CD4-positive, CD25-positive, alpha-beta regulatory T cell (primary cell): Measurements from ENCODE around the gene PRKCE. TPM values are rescaled to one million over a fixed set of nuclear protein-coding genes. Genes with fewer than 3 reads are reported as not detected.

Source experiments
- ATAC-seq, 2 donors: fragments of 150-1000 bp; cut with Tn5 transposase; one replicate each; pipeline ENCODE4 v1.10.0; 2021; ENCODE audit warnings: low read depth in 2 of 2, moderate number of reproducible peaks in 2 of 2, moderate library complexity in 1 of 2
- DNase-seq, 3 donors: peaks; one replicate each; pipeline versions ENCODE4 v3.0.0 to v3.0.0-alpha.2; 2012 to 2022; ENCODE audit warnings: mixed read lengths in 1 of 3
- H3K27ac ChIP-seq: one replicate; pipeline ENCODE4 v1.7.0; 2013; ENCODE audit warnings: mild to moderate bottlenecking, low read length; ENCODE audit not compliant: insufficient read depth, poor library complexity, severe bottlenecking
- H3K27me3 ChIP-seq: one replicate; pipeline ENCODE4 v1.7.0; 2013; ENCODE audit warnings: low read length; ENCODE audit not compliant: control insufficient read depth, insufficient read depth
- H3K36me3 ChIP-seq: one replicate; pipeline ENCODE4 v1.7.0; 2013; ENCODE audit warnings: mild to moderate bottlenecking, low read length, moderate library complexity; ENCODE audit not compliant: control insufficient read depth, insufficient read depth
- H3K4me1 ChIP-seq: 2 replicates; pipeline ENCODE4 v1.7.0; 2013; ENCODE audit warnings: mild to moderate bottlenecking, low read length; ENCODE audit not compliant: insufficient read depth, control insufficient read depth, poor library complexity, severe bottlenecking
- H3K4me3 ChIP-seq: one replicate; pipeline ENCODE4 v1.7.0; 2013; ENCODE audit warnings: low read depth, mild to moderate bottlenecking, low read length, moderate library complexity
- H3K9me3 ChIP-seq, 2 experiments: 1 replicate in 1 of 2; 2 replicates in 1 of 2; pipeline ENCODE4 v1.7.0; 2013; ENCODE audit warnings: low read length in 2 of 2, mild to moderate bottlenecking in 1 of 2, moderate library complexity in 1 of 2; ENCODE audit not compliant: control insufficient read depth in 2 of 2
- H3K27ac Mint-ChIP-seq, 3 donors: one replicate each; pipeline ENCODE4 v1.8.0; 2020 to 2022; ENCODE audit warnings: mild to moderate bottlenecking in 3 of 3, mixed read lengths in 3 of 3, moderate library complexity in 2 of 3
- H3K27me3 Mint-ChIP-seq: one replicate; pipeline ENCODE4 v1.8.0; 2022; ENCODE audit warnings: mild to moderate bottlenecking, mixed read lengths
- H3K36me3 Mint-ChIP-seq: one replicate; pipeline ENCODE4 v1.8.0; 2020; ENCODE audit warnings: mixed read lengths
- H3K4me1 Mint-ChIP-seq, 4 donors: one replicate each; pipeline ENCODE4 v1.8.0; 2020 to 2022; ENCODE audit warnings: mixed read lengths in 4 of 4, mild to moderate bottlenecking in 1 of 4
- H3K4me3 Mint-ChIP-seq, 4 donors: one replicate each; pipeline ENCODE4 v1.8.0; 2020 to 2022; ENCODE audit warnings: mild to moderate bottlenecking in 4 of 4, mixed read lengths in 4 of 4, moderate library complexity in 3 of 4
- H3K9me3 Mint-ChIP-seq, 7 donors: one replicate each; pipeline ENCODE4 v1.8.0; 2020 to 2022; ENCODE audit warnings: mixed read lengths in 7 of 7, mild to moderate bottlenecking in 3 of 7, moderate library complexity in 2 of 7
- polyA plus RNA-seq, 4 donors: library from polyadenylated mRNA; unstranded; fragments of 300-500 nt; fragmentation: Illumina TruSeq; gene quantifications; one replicate each; pipeline ENCODE4 v1.2.3, GENCODE V29; 2021
- total RNA-seq: library from RNA; stranded (reverse); gene quantifications from one replicate; pipeline ENCODE4 v1.2.3, GENCODE V29; 2022

PRKCE gene
- total and polyA plus RNA-seq, 5 donors from 2014 or later = 0.78 to 16.5 (median 1.3) TPM

- no peak for DNase-seq
- Mint-ChIP-seq H3K27ac (no peak overlapping the region), H3K36me3 (no peaks in the 10 kb centered on the region), H3K27me3 (peaks cover 9% of the 10 kb centered on the region), H3K4me1 (peaks cover 0 to 5% (median under 1%) of the 10 kb centered on the region in 4 donors), H3K4me3 (no peak overlapping the region), H3K9me3 (no peaks in the 10 kb centered on the region)
- H3K36me3 ChIP-seq = no peaks in the 10 kb centered on the region
- H3K4me1 ChIP-seq = no peaks in the 10 kb centered on the region
- no peak for ATAC-seq
- no peak overlapping the region for H3K27ac ChIP-seq
- H3K27me3 ChIP-seq = no peaks in the 10 kb centered on the region
- H3K9me3 ChIP-seq = no peaks in the 10 kb centered on the region
- H3K4me3 ChIP-seq = no peak overlapping the region
Observed at GRCh38 chr2:45990131-45990530, 338.7 kb downstream of the PRKCE start.

- no peaks in the 10 kb centered on the region for H3K27me3 ChIP-seq
Observed at GRCh38 chr2:45992021-45992740, 340.7 kb downstream of the PRKCE start.

GRCh38 chr2:45992741-45993475 is 341.4 kb downstream of the PRKCE start:
- Mint-ChIP-seq H3K27ac (no peak overlapping the region), H3K27me3 (peaks cover 11% of the 10 kb centered on the region), H3K9me3 (no peaks in the 10 kb centered on the region), H3K4me1 (peaks cover 0 to 5% (median under 1%) of the 10 kb centered on the region in 4 donors), H3K36me3 (no peaks in the 10 kb centered on the region), H3K4me3 (no peak overlapping the region)
- ATAC-seq = no peak
- H3K4me1 ChIP-seq = no peaks in the 10 kb centered on the region
- no peaks in the 10 kb centered on the region for H3K27me3 ChIP-seq
- no peak for DNase-seq
- no peak overlapping the region for H3K4me3 ChIP-seq
- H3K36me3 ChIP-seq = no peaks in the 10 kb centered on the region
- no peak overlapping the region for H3K27ac ChIP-seq
- no peaks in the 10 kb centered on the region for H3K9me3 ChIP-seq

More at GRCh38 chr2:45992021-45992740, 340.7 kb downstream of the PRKCE start:
- H3K36me3 Mint-ChIP-seq = no peaks in the 10 kb centered on the region
- Histone ChIP-seq H3K4me3 (no peak overlapping the region), H3K9me3 (no peaks in the 10 kb centered on the region), H3K27ac (no peak overlapping the region), H3K36me3 (no peaks in the 10 kb centered on the region), H3K4me1 (no peaks in the 10 kb centered on the region)
- peaks cover 11% of the 10 kb centered on the region for H3K27me3 Mint-ChIP-seq
- DNase-seq (no peak), ATAC-seq (no peak)
- H3K9me3 Mint-ChIP-seq = no peaks in the 10 kb centered on the region
- H3K27ac Mint-ChIP-seq = no peak overlapping the region
- no peak overlapping the region for H3K4me3 Mint-ChIP-seq
- H3K4me1 Mint-ChIP-seq = peaks cover 0 to 5% (median under 1%) of the 10 kb centered on the region in 4 donors

- Mint-ChIP-seq H3K27me3 (peaks cover 15% of the 10 kb centered on the region), H3K27ac (peak overlapping the region in 1 of 3 donors; percentile 57), H3K4me1 (peaks cover 0 to 5% (median under 1%) of the 10 kb centered on the region in 4 donors), H3K36me3 (no peaks in the 10 kb centered on the region), H3K4me3 (no peak overlapping the region), H3K9me3 (no peaks in the 10 kb centered on the region)
- Histone ChIP-seq H3K4me3 (no peak overlapping the region), H3K27ac (no peak overlapping the region), H3K9me3 (no peaks in the 10 kb centered on the region), H3K27me3 (no peaks in the 10 kb centered on the region), H3K4me1 (no peaks in the 10 kb centered on the region), H3K36me3 (no peaks in the 10 kb centered on the region)
- peak; percentile 36 to 83 (median 64) for DNase-seq
- ATAC-seq = peak in 1 of 2 donors; percentile 59
Observed at GRCh38 chr2:45993476-45993991, 342.1 kb downstream of the PRKCE start.

GRCh38 chr2:45994060-45994459 is 342.6 kb downstream of the PRKCE start:
- Mint-ChIP-seq H3K36me3 (no peaks in the 10 kb centered on the region), H3K27me3 (peaks cover 20% of the 10 kb centered on the region), H3K4me3 (no peak overlapping the region), H3K4me1 (peaks cover 0 to 5% (median under 1%) of the 10 kb centered on the region in 4 donors), H3K9me3 (no peaks in the 10 kb centered on the region), H3K27ac (peak overlapping the region in 1 of 3 donors; percentile 34)
- Histone ChIP-seq H3K27me3 (no peaks in the 10 kb centered on the region), H3K4me3 (no peak overlapping the region), H3K27ac (no peak overlapping the region), H3K36me3 (no peaks in the 10 kb centered on the region), H3K9me3 (no peaks in the 10 kb centered on the region), H3K4me1 (no peaks in the 10 kb centered on the region)
- ATAC-seq (no peak), DNase-seq (no peak)

GRCh38 chr2:46000660-46001059 is 349.2 kb downstream of the PRKCE start:
- Mint-ChIP-seq H3K27me3 (peaks cover 10% of the 10 kb centered on the region), H3K27ac (no peak overlapping the region), H3K4me3 (no peak overlapping the region), H3K9me3 (no peaks in the 10 kb centered on the region), H3K4me1 (no peaks in the 10 kb centered on the region), H3K36me3 (peaks cover 31% of the 10 kb centered on the region)
- Histone ChIP-seq H3K4me3 (no peak overlapping the region), H3K27ac (no peak overlapping the region), H3K36me3 (peaks cover 4% of the 10 kb centered on the region), H3K27me3 (peaks cover 2% of the 10 kb centered on the region), H3K4me1 (no peaks in the 10 kb centered on the region), H3K9me3 (no peaks in the 10 kb centered on the region)
- DNase-seq = no peak
- ATAC-seq = no peak

GRCh38 chr2:46001290-46001689 is 349.8 kb downstream of the PRKCE start:
- Histone ChIP-seq H3K4me1 (no peaks in the 10 kb centered on the region), H3K4me3 (no peak overlapping the region), H3K36me3 (peaks cover 4% of the 10 kb centered on the region), H3K9me3 (no peaks in the 10 kb centered on the region), H3K27me3 (peaks cover 2% of the 10 kb centered on the region), H3K27ac (no peak overlapping the region)
- ATAC-seq (no peak), DNase-seq (no peak)
- H3K9me3 Mint-ChIP-seq = no peaks in the 10 kb centered on the region
- H3K27me3 Mint-ChIP-seq = peaks cover 10% of the 10 kb centered on the region
- H3K4me3 Mint-ChIP-seq = no peak overlapping the region
- peaks cover 33% of the 10 kb centered on the region for H3K36me3 Mint-ChIP-seq
- no peak overlapping the region for H3K27ac Mint-ChIP-seq
- no peaks in the 10 kb centered on the region for H3K4me1 Mint-ChIP-seq
